ENCODE results near the gene RET.

The RET gene

DNA sequence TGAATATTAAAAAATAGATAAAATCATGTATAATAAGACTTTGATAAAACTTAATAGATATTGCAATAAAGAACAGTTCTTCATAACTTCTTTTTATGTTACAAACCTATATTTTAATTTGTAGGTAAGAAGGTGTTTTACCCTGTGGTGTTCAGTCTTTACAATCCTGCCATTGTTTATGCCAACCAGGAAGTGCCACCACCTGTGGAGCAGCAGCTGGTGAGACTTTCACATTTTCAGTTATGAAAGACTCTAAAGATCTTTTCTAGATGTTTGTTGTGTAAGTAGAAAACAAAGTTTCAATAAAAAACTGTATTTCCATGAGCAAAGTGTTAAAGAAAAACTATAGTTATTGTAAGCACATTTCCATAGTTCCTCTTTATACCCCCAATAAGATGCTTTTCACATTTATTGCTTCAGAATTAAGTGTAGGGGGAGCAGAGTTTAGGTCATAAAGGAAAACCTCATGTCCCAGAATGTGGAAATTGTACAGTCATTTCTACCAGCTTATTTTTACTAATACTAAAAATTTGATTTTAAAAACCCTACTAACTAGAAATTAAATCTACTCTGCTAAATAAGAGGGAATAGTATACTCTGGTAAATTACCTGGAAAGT is 90.1 kb downstream of the RET start:
- Histone ChIP-seq H3K4me1 (ENCODE audit: low read length) (peaks cover 14% of the 10 kb centered on the region; the same call in 1 of the 2 replicates), H3K4me3 (ENCODE audit: low read length) (no peak overlapping the region), H3K79me2 (ENCODE audit: low read length) (no peaks in the 10 kb centered on the region), H4K20me1 (ENCODE audit: insufficient read depth, low read length) (no peaks in the 10 kb centered on the region), H3K36me3 (replicated peaks; ENCODE audit: low read depth, low read length) (no peaks in the 10 kb centered on the region), H3K27me3 (ENCODE audit: low read depth, low read length) (no peaks in the 10 kb centered on the region), H3K27ac (ENCODE audit: low read length) (no peak overlapping the region), H3K9me3 (ENCODE audit: insufficient read depth, low read length) (no peaks in the 10 kb centered on the region), H3K4me2 (ENCODE audit: low read length) (no peak overlapping the region), H2AFZ (ENCODE audit: low read depth, low read length) (no peak overlapping the region), H3K9ac (ENCODE audit: low read length) (no peak overlapping the region)
- TF ChIP-seq, protein P1, sequence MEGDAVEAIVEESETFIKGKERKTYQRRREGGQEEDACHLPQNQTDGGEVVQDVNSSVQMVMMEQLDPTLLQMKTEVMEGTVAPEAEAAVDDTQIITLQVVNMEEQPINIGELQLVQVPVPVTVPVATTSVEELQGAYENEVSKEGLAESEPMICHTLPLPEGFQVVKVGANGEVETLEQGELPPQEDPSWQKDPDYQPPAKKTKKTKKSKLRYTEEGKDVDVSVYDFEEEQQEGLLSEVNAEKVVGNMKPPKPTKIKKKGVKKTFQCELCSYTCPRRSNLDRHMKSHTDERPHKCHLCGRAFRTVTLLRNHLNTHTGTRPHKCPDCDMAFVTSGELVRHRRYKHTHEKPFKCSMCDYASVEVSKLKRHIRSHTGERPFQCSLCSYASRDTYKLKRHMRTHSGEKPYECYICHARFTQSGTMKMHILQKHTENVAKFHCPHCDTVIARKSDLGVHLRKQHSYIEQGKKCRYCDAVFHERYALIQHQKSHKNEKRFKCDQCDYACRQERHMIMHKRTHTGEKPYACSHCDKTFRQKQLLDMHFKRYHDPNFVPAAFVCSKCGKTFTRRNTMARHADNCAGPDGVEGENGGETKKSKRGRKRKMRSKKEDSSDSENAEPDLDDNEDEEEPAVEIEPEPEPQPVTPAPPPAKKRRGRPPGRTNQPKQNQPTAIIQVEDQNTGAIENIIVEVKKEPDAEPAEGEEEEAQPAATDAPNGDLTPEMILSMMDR (IDR thresholded peaks at IDR 0.05; ENCODE audit: low read depth, low read length), result no peak
- no peak for TF ChIP-seq EZH2phosphoT487 (IDR thresholded peaks at IDR 0.05; ENCODE audit: low read depth)

DNA sequence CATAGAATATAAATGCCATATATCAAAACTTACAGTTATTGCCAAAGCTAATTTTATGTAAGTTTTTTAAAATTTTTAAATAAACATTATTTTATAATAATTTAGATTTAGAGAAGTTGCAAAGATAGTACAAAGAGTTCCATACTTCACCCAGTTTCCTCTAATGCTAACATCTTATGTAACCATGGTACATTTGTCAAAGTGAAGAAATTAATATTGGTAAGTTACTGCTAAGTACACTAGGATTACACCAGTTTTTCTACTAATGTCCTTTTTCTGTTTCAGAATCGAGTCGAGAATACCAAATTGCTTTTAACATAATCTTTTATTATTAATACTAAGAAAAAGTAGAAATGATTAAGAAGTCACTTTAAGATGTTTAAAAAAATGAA is 90.6 kb downstream of the RET start:
- Histone ChIP-seq H3K9me3 (ENCODE audit: insufficient read depth, low read length) (no peaks in the 10 kb centered on the region), H3K27ac (ENCODE audit: low read length) (no peak overlapping the region), H3K4me1 (ENCODE audit: low read length) (peaks cover 14% of the 10 kb centered on the region; the same call in 1 of the 2 replicates), H4K20me1 (ENCODE audit: insufficient read depth, low read length) (no peaks in the 10 kb centered on the region), H3K27me3 (ENCODE audit: low read depth, low read length) (no peaks in the 10 kb centered on the region), H3K4me3 (ENCODE audit: low read length) (no peak overlapping the region), H3K4me2 (ENCODE audit: low read length) (no peak overlapping the region), H3K36me3 (replicated peaks; ENCODE audit: low read depth, low read length) (no peaks in the 10 kb centered on the region), H3K9ac (ENCODE audit: low read length) (no peak overlapping the region), H2AFZ (ENCODE audit: low read depth, low read length) (no peak overlapping the region), H3K79me2 (ENCODE audit: low read length) (no peaks in the 10 kb centered on the region)
- no peak for TF ChIP-seq EZH2phosphoT487 (IDR thresholded peaks at IDR 0.05; ENCODE audit: low read depth)
- TF ChIP-seq, protein P1 (IDR thresholded peaks at IDR 0.05; ENCODE audit: low read depth, low read length), result no peak

DNA sequence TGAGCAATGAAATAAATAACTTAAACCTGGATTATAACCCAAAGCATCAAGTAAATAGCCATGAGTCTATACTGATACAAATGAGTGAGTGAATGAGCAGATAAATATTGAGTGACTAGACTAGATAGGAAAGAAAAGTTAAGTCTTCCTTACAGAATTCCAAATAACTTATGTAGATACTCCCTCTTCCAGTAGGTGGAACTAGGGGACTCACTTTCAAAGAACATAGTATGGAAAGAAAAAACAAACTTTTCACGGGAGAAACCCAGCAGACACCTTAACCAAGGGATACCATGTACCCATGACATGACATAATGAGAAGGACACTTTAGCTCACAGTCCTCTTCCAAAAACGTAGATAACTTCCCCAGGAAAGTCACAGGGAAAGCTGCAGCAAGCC is 93.6 kb downstream of the RET start:
- no peaks in the 10 kb centered on the region for H3K9me3 ChIP-seq (ENCODE audit: insufficient read depth, low read length)
- peaks cover 14% of the 10 kb centered on the region; the same call in 1 of the 2 replicates for H3K4me1 ChIP-seq (ENCODE audit: low read length)
- H3K27me3 ChIP-seq (ENCODE audit: low read depth, low read length), result no peaks in the 10 kb centered on the region
- H3K79me2 ChIP-seq (ENCODE audit: low read length), result no peaks in the 10 kb centered on the region
- H3K4me3 ChIP-seq (ENCODE audit: low read length), result no peak overlapping the region
- peaks cover 3% of the 10 kb centered on the region for H3K36me3 ChIP-seq (replicated peaks; ENCODE audit: low read depth, low read length)
- no peak overlapping the region for H3K9ac ChIP-seq (ENCODE audit: low read length)
- H4K20me1 ChIP-seq (ENCODE audit: insufficient read depth, low read length), result no peaks in the 10 kb centered on the region
- no peak for TF ChIP-seq EZH2phosphoT487 (IDR thresholded peaks at IDR 0.05; ENCODE audit: low read depth)
- TF ChIP-seq, protein P1 (IDR thresholded peaks at IDR 0.05; ENCODE audit: low read depth, low read length), result no peak
- no peak overlapping the region for H3K4me2 ChIP-seq (ENCODE audit: low read length)
- H2AFZ ChIP-seq (ENCODE audit: low read depth, low read length), result no peak overlapping the region
- no peak overlapping the region for H3K27ac ChIP-seq (ENCODE audit: low read length)

DNA sequence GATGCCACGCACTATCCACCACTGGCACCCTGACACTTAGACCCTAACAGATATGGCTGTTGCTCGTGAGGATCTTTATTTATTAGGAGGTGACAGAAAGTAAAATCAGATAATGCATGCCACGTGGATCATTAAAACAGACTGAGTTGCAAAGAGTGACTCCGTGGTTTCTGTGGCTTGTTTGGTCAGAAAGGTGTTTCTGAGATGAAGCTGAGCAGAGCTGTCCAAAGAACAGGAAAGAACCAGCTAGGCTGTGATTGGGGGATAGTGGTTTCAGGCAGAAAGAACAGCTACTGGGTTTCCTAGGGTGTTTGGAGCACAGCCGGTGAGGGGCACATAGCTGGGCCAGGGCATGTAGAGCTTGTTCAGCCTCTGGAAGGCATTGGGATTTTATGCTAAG is 95.8 kb downstream of the RET start:
- H2AFZ ChIP-seq (ENCODE audit: low read depth, low read length), result no peak overlapping the region
- H3K36me3 ChIP-seq (replicated peaks; ENCODE audit: low read depth, low read length), result peaks cover 7% of the 10 kb centered on the region
- H4K20me1 ChIP-seq (ENCODE audit: insufficient read depth, low read length), result no peaks in the 10 kb centered on the region
- no peak overlapping the region for H3K9ac ChIP-seq (ENCODE audit: low read length)
- TF ChIP-seq, protein P1 (IDR thresholded peaks at IDR 0.05; ENCODE audit: low read depth, low read length), result no peak
- no peak for TF ChIP-seq EZH2phosphoT487 (IDR thresholded peaks at IDR 0.05; ENCODE audit: low read depth)
- H3K4me2 ChIP-seq (ENCODE audit: low read length), result no peak overlapping the region
- H3K4me3 ChIP-seq (ENCODE audit: low read length), result no peak overlapping the region
- H3K79me2 ChIP-seq (ENCODE audit: low read length), result no peaks in the 10 kb centered on the region
- no peaks in the 10 kb centered on the region for H3K27me3 ChIP-seq (ENCODE audit: low read depth, low read length)
- H3K4me1 ChIP-seq (ENCODE audit: low read length), result 0 out of 2 replicates have a peak, but pooled peaks cover 3% of the 10 kb centered on the region
- no peak overlapping the region for H3K27ac ChIP-seq (ENCODE audit: low read length)
- H3K9me3 ChIP-seq (ENCODE audit: insufficient read depth, low read length), result no peaks in the 10 kb centered on the region

Data from OCI-LY3 (cell line).